SH-SY5Y (cell line): ENCODE measurements around the gene CNR2.

Experiments
- GATA2 ChIP-seq: IDR thresholded peaks from 2 replicates; pipeline ENCODE4 v1.6.1; 2011; ENCODE audit warnings: mild to moderate bottlenecking, low read depth, low read length
- GATA3 ChIP-seq: IDR thresholded peaks from 2 replicates; pipeline ENCODE4 v1.6.1; 2011; ENCODE audit warnings: low read depth, mild to moderate bottlenecking, low read length, moderate library complexity

CNR2 gene

GRCh38 chr1:23913212-23913880, at the start of gene CNR2:
CNR2 (minus strand) TSS chr1:23913362; CDS start chr1:23875617, 37,745 bp downstream.
- no peak for TF ChIP-seq GATA2
- TF ChIP-seq GATA3: no peak

GRCh38 chr1:23960291-23961020, 47.3 kb upstream of the CNR2 start:
- TF ChIP-seq GATA2 (no peak), GATA3 (no peak)

- no peak for TF ChIP-seq GATA3
- TF ChIP-seq GATA2: no peak
Measured at GRCh38 chr1:23959461-23960290, 46.5 kb upstream of the CNR2 start, which contains the start of gene PNRC2. PNRC2 (plus strand) TSS chr1:23959828; CDS start chr1:23961458, 1,630 bp downstream.

GRCh38 chr1:23958810-23959460, 45.8 kb upstream of the CNR2 start:
- no peak for TF ChIP-seq GATA2
- no peak for TF ChIP-seq GATA3

- TF ChIP-seq GATA2 (no peak), GATA3 (no peak)
Measured at GRCh38 chr1:23957096-23957495, 43.9 kb upstream of the CNR2 start.

GRCh38 chr1:23953020-23953419, 39.9 kb upstream of the CNR2 start:
- no peak for TF ChIP-seq GATA3
- no peak for TF ChIP-seq GATA2

- TF ChIP-seq GATA3 (no peak), GATA2 (no peak)
Measured at GRCh38 chr1:23947366-23947765, 34.2 kb upstream of the CNR2 start.

- TF ChIP-seq GATA2: no peak
- no peak for TF ChIP-seq GATA3
Measured at GRCh38 chr1:23936481-23937176, 23.5 kb upstream of the CNR2 start.

GRCh38 chr1:23931491-23931880, 18.3 kb upstream of the CNR2 start:
- TF ChIP-seq GATA3 (no peak), GATA2 (no peak)

GRCh38 chr1:23930861-23931490, 17.8 kb upstream of the CNR2 start:
- TF ChIP-seq GATA2: no peak
- no peak for TF ChIP-seq GATA3

- no peak for TF ChIP-seq GATA2
- no peak for TF ChIP-seq GATA3
Measured at GRCh38 chr1:23930270-23930669, 17.1 kb upstream of the CNR2 start.

GRCh38 chr1:23928789-23929188, 15.6 kb upstream of the CNR2 start:
- TF ChIP-seq GATA2 (no peak), GATA3 (no peak)

GRCh38 chr1:23927097-23927496, 13.9 kb upstream of the CNR2 start:
- TF ChIP-seq GATA2 (no peak), GATA3 (no peak)
